CD4-positive, alpha-beta T cell treated with Interleukin-6 at 100 ng/mL for 8 hours (primary cell): Measurements from ENCODE around the gene TNFSF15.

ENCODE experiments used
- DNase-seq: peaks from one replicate; pipeline ENCODE4 v3.0.0-alpha.2; 2020; ENCODE audit warnings: mixed read lengths, low spot score

TNFSF15 gene

GRCh38 chr9:114787781-114788498, 17.9 kb downstream of the TNFSF15 start:
- DNase-seq, result no peak

- no peak for DNase-seq
Observed at GRCh38 chr9:114787214-114787613, 18.6 kb downstream of the TNFSF15 start.

GRCh38 chr9:114785866-114786650, 19.8 kb downstream of the TNFSF15 start:
- DNase-seq, result no peak

- DNase-seq, result no peak
Observed at GRCh38 chr9:114784721-114785279, 21.0 kb downstream of the TNFSF15 start.

- no peak for DNase-seq
Observed at GRCh38 chr9:114782586-114782985, 23.3 kb downstream of the TNFSF15 start.

- DNase-seq, result no peak
Observed at GRCh38 chr9:114779352-114779845, 26.4 kb downstream of the TNFSF15 start.

- DNase-seq, result peak; percentile 37
Observed at GRCh38 chr9:114777821-114778609, 27.8 kb downstream of the TNFSF15 start.

- DNase-seq, result no peak
Observed at GRCh38 chr9:114776683-114777399, 29.0 kb downstream of the TNFSF15 start.

- DNase-seq, result no peak
Observed at GRCh38 chr9:114775981-114776380, 29.9 kb downstream of the TNFSF15 start.

- no peak for DNase-seq
Observed at GRCh38 chr9:114775121-114775520, 30.7 kb downstream of the TNFSF15 start.

GRCh38 chr9:114774524-114774923, 31.3 kb downstream of the TNFSF15 start:
- DNase-seq, result no peak

GRCh38 chr9:114771889-114772288, 34.0 kb downstream of the TNFSF15 start:
- DNase-seq, result no peak

- DNase-seq, result no peak
Observed at GRCh38 chr9:114770991-114771390, 34.8 kb downstream of the TNFSF15 start.

- DNase-seq, result no peak
Observed at GRCh38 chr9:114769624-114770023, 36.2 kb downstream of the TNFSF15 start.

GRCh38 chr9:114763220-114763619, 42.6 kb downstream of the TNFSF15 start:
- DNase-seq, result no peak

GRCh38 chr9:114761523-114761922, 44.3 kb downstream of the TNFSF15 start:
- DNase-seq, result no peak

- DNase-seq, result no peak
Observed at GRCh38 chr9:114759512-114760341, 46.1 kb downstream of the TNFSF15 start.

GRCh38 chr9:114757984-114758383, 47.9 kb downstream of the TNFSF15 start:
- no peak for DNase-seq

GRCh38 chr9:114757395-114757794, 48.4 kb downstream of the TNFSF15 start:
- no peak for DNase-seq

- DNase-seq, result no peak
Observed at GRCh38 chr9:114756920-114757319, 48.9 kb downstream of the TNFSF15 start.

GRCh38 chr9:114754581-114754980, 51.3 kb downstream of the TNFSF15 start:
- DNase-seq, result no peak
